Measurements from ENCODE around the gene ANKRD36B. TPM values are rescaled to one million over a fixed set of nuclear protein-coding genes. Genes with fewer than 3 reads are reported as not detected.
"Not testable (repeated sequence)": the region's sequence is repeated elsewhere in the genome, so short reads cannot be mapped to it uniquely, and the experiment has no call there.

The ANKRD36B gene
- total RNA-seq, 1 experiment from 2014 or later, result 7.8 TPM

DNA sequence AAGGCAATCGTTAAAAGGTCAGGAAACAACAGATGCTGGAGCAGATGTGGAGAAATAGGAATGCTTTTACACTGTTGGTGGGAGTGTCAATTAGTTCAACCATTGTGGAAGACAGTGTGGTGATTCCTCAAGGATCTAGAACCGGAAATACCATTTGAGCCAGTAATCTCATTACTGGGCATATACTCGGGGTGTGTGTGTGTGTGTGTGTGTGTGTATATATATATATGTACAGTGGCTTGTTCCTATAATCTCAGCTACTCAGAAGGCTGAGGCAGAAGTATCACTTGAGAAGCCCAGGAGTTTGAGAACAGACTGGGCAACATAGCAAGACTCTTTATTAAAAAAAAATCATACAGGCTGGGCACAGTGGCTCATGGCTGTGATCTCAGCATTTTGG, 24.0 kb downstream of the ANKRD36B start:
- in situ Hi-C loops (cut with HindIII; ENCODE audit: low pct_unique_long_range_greater_than_20kb, low sequenced_read_pairs); DNase-seq (ENCODE audit: low read depth): not testable (repeated sequence)

- in situ Hi-C loops (cut with HindIII; ENCODE audit: low pct_unique_long_range_greater_than_20kb, low sequenced_read_pairs); DNase-seq (ENCODE audit: low read depth): not testable (repeated sequence)
These were observed 37.3 kb downstream of the ANKRD36B start for GRCh38 chr2:97552406-97552805.

DNA sequence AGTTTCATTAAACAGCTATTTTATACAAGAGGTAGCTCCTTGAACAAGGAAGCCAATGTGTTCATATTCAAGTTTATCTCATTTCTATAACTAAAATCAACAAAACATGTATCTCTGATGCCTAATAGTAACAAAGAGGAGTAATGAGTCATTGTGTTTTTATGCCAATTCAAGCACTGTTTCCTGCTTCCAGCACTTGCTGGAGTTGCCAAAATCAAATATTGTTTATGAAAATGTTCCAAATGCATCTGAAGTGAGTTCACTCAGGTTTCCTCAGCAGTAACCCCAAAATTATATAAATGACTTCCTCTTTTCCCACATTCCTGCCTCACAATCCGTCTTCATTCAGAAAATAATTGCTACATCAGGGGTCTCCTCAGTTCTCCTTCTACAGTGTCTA, 39.2 kb downstream of the ANKRD36B start:
- DNase-seq (ENCODE audit: low read depth); in situ Hi-C loops (cut with HindIII; ENCODE audit: low pct_unique_long_range_greater_than_20kb, low sequenced_read_pairs): not testable (repeated sequence)

DNA sequence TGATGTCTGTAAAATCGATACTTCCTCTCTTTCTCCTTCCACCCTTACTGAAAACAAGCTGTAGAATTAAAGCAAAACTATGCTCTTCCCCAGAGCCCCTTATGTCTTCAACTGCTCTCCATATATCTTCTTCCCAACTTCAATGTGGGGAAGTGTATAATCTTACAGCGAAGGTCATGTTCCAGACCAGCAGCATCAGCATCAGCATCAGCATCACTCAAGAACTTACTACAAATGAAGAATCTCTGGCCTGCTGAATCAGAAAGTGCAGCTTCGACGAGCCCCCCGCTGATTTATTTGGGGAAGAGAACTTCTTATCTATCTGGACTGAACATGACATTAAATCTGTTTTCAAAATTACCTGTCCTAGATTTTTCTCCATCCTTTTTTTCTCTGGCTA, 40.6 kb downstream of the ANKRD36B start:
- DNase-seq (ENCODE audit: low read depth); in situ Hi-C loops (cut with HindIII; ENCODE audit: low pct_unique_long_range_greater_than_20kb, low sequenced_read_pairs): not testable (repeated sequence)

DNA sequence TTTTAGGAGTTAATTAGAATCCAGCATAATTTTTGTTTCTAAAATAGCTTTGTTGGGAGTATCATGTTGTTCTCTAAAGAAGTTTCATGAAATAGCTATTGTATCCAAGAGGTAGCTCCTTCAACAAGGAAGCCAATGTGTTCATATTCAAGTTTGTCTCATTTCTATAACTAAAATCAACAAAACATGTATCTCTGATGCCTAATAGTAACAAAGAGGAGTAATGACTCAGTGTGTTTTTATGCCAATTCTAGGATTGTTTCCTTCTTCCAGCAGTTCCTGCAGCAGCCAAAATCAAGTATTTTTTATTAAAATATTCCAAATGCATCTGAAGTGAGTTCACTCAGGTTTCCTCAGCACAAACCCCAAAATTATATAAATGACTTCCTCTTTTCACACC, 41.1 kb downstream of the ANKRD36B start:
- in situ Hi-C loops (cut with HindIII; ENCODE audit: low pct_unique_long_range_greater_than_20kb, low sequenced_read_pairs); DNase-seq (ENCODE audit: low read depth): not testable (repeated sequence)

DNA sequence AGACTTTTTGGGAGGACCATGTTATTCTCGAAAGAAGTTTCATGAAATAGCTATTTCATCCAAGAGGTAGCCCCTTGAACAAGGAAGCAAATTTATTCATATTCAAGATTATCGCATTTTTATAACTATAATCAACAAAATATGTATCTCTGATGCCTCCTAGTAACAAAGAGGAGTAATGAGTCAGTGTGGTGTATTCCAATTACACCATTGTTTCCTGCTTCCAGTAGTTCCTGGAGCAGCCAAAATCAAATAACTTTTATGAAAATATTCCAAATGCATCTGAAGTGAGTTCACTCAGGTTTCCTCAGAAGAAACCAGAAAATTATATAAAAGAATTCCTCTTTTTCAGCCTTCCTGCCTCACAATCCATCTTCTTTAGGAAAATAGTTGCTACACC, 43.0 kb downstream of the ANKRD36B start:
- no peak for DNase-seq (ENCODE audit: low read depth)
- in situ Hi-C loops (cut with HindIII; ENCODE audit: low pct_unique_long_range_greater_than_20kb, low sequenced_read_pairs), result no loop called here

DNA sequence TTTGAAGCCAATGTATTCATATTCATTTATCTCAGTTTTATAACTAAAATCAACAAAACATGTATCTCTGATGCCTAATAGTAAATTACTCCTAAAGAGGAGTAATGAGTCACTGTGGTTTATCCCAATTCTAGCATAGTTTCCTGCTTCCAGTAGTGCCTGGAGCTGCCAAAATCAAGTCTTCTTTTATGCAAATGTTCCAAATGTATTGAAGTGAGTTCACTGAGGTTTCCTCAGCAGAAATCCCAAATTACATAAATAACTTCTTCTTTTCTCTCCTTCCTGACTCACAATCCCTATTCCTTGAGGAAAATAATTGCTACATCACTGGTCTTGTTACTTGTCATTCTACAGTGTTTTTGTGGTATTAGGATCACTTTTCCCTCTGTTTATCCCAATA, 44.8 kb downstream of the ANKRD36B start:
- in situ Hi-C loops (cut with HindIII; ENCODE audit: low pct_unique_long_range_greater_than_20kb, low sequenced_read_pairs); DNase-seq (ENCODE audit: low read depth): not testable (repeated sequence)

GRCh38 chr2:97525904-97526303, 63.8 kb downstream of the ANKRD36B start:
- in situ Hi-C loops (cut with HindIII; ENCODE audit: low pct_unique_long_range_greater_than_20kb, low sequenced_read_pairs); DNase-seq (ENCODE audit: low read depth): not testable (repeated sequence)

DNA sequence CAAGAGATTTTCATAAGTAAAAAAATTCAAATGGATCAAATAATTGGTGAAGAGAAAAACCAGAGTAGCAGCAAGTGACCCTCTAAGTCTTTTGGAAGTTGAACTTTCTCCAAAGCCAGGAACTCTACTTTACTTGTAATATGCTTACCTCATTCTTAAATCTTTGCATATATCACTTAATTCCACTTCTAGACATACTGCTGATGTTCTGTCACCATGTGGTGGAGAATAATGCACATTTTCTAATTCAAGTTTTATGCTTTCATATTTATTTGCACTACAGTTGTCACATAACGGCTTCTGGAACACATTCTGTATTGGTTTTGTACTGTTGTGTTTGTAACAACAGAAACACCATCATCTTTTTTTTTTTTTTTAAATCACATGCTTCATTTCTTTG, 65.9 kb downstream of the ANKRD36B start:
- in situ Hi-C loops (cut with HindIII; ENCODE audit: low pct_unique_long_range_greater_than_20kb, low sequenced_read_pairs), result not testable (repeated sequence)

DNA sequence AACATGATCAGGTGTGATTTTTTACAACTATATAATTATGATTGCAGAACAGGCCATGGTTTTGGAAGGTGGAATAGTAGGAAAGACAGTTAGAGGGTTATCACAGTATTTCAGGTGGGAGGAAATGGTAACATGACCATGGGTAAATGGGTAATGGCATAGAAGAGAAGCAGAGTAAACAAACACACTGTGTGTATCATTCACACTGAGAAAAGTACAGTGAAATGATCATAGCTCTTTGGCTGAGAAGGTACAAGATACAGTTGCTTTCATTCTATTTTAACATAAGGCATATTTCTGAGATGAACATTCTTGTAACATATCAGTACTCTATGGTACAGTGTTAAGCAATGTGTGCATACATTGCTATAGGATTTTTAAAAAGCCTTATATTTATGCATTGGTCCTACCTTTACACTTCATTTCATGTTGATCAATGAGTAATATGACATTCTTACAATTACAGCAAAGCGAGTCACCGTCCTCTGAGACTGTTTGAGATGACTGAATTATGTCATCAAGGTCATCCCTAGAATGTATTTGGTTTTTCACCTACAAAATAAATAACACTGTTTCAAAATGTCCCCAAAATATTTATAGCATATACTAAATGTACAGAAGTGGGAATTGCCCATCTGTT, 66.6 kb downstream of the ANKRD36B start:
- in situ Hi-C loops (cut with HindIII; ENCODE audit: low pct_unique_long_range_greater_than_20kb, low sequenced_read_pairs), result not testable (repeated sequence)

More for the DNA sequence above, 65.9 kb downstream of the ANKRD36B start:
- DNase-seq (ENCODE audit: low read depth), result not testable (repeated sequence)

GRCh38 chr2:97495651-97496050, 94.0 kb downstream of the ANKRD36B start:
- in situ Hi-C loops (cut with HindIII; ENCODE audit: low pct_unique_long_range_greater_than_20kb, low sequenced_read_pairs); DNase-seq (ENCODE audit: low read depth): not testable (repeated sequence)

More for the DNA sequence above, 66.6 kb downstream of the ANKRD36B start:
- not testable (repeated sequence) for DNase-seq (ENCODE audit: low read depth)

- DNase-seq (ENCODE audit: low read depth); in situ Hi-C loops (cut with HindIII; ENCODE audit: low pct_unique_long_range_greater_than_20kb, low sequenced_read_pairs): not testable (repeated sequence)
These were observed 99.5 kb downstream of the ANKRD36B start for GRCh38 chr2:97490141-97490540.

Other genes with a start within 250 kb of the ANKRD36B start
- gene COX5B, start 56.2 kb upstream of the ANKRD36B start, total RNA-seq (2014; rRNA removed; shearing (Covaris generic); ENCODE audit: low replicate concordance), result 745 and 792 TPM in 2 replicates
- 89.3 and 113 TPM in 2 replicates for gene ACTR1B, start 74.2 kb upstream of the ANKRD36B start, total RNA-seq (2014; rRNA removed; shearing (Covaris generic); ENCODE audit: low replicate concordance)
- 0.27 and 9.2 TPM in 2 replicates for gene C2orf92, start 79.8 kb upstream of the ANKRD36B start, total RNA-seq (2014; rRNA removed; shearing (Covaris generic); ENCODE audit: low replicate concordance)
- 0.71 TPM in 1 of 2 replicates, not detected in the other for gene ZAP70, start 123.7 kb upstream of the ANKRD36B start, total RNA-seq (2014; rRNA removed; shearing (Covaris generic); ENCODE audit: low replicate concordance)